Measurements from ENCODE around the gene DTNB. TPM values are rescaled to one million over a fixed set of nuclear protein-coding genes. Genes with fewer than 3 reads are reported as not detected.
A peak's percentile ranks its signal among the peaks of the same experiment; 100 is the strongest.

DTNB gene
- total and polyA plus RNA-seq, 10 of the 15 experiments (the other 5 are each of a cell fraction or from before 2014, with no cell fraction given), result 4.5 to 30.6 (median 11.9) TPM

MicroRNAs within 50 kb of the gene (microRNA counts, 767-probe panel; counts per million panel counts)
- microRNA hsa-miR-1301, result 1,244 counts per million, percentile 41 among the panel's probes with 10 or more counts

Small RNAs within 50 kb of the gene (microRNA-seq; reads per million reads assigned to microRNA genes)
- 381 reads per million, percentile 83 among the genes with 10 or more reads in this experiment for gene MIR1301

Small RNAs within 50 kb of the gene (small RNA-seq; reads per million reads assigned to genes)
- gene MIR1301 (28.0 reads per million, percentile 98 among the genes with 10 or more reads in this experiment), gene RF00019 (not detected)

Other genes starting within 250 kb of the DTNB start
- 6.2 and 6.5 TPM in 2 replicates for gene ASXL2, start 204.9 kb upstream of the DTNB start, total RNA-seq (2014; rRNA removed)
- 4.4 and 4.8 TPM in 2 replicates for gene ASXL2, start 204.9 kb upstream of the DTNB start, total RNA-seq (2014; rRNA removed; fragmentation: Illumina TruSeq; extraction: Trizol)
- 17.7 TPM in 2 replicates for gene ASXL2, start 204.9 kb upstream of the DTNB start, total RNA-seq (2021)
- 10.6 and 11.3 TPM in 2 replicates for gene ASXL2, start 204.9 kb upstream of the DTNB start, polyA plus RNA-seq (2011; rRNA removed)
- gene ASXL2, start 204.9 kb upstream of the DTNB start, polyA plus RNA-seq (2014; fragmentation: Illumina TruSeq; extraction: Trizol), result 9.9 TPM in 2 replicates
- 1 to 10 TPM; 1.3 to 1.5 TPM for gene ASXL2, start 204.9 kb upstream of the DTNB start, polyA plus RNA-seq (2014; fragmentation: Nextera tagmentation; extraction: Ambion mirVana)
- gene ASXL2, start 204.9 kb upstream of the DTNB start, polyA plus RNA-seq (2014; rRNA removed), result 5.3 and 6.7 TPM in 2 replicates
- gene ASXL2, start 204.9 kb upstream of the DTNB start, polyA plus RNA-seq (2016; fragmentation: Nextera tagmentation; extraction: Ambion mirVana), result 1 to 10 TPM; 3.8 to 4.1 TPM

Data from GM12878 (cell line).